GM18502 (cell line): ENCODE data around the gene UFSP1.

ENCODE experiments used
- ATAC-seq: cut with Tn5 transposase; IDR thresholded peaks from one replicate; pipeline ENCODE4 v1.9.1; 2021; ENCODE audit warnings: mild to moderate bottlenecking; ENCODE audit not compliant: unreplicated experiment, poor library complexity

Gene UFSP1

DNA sequence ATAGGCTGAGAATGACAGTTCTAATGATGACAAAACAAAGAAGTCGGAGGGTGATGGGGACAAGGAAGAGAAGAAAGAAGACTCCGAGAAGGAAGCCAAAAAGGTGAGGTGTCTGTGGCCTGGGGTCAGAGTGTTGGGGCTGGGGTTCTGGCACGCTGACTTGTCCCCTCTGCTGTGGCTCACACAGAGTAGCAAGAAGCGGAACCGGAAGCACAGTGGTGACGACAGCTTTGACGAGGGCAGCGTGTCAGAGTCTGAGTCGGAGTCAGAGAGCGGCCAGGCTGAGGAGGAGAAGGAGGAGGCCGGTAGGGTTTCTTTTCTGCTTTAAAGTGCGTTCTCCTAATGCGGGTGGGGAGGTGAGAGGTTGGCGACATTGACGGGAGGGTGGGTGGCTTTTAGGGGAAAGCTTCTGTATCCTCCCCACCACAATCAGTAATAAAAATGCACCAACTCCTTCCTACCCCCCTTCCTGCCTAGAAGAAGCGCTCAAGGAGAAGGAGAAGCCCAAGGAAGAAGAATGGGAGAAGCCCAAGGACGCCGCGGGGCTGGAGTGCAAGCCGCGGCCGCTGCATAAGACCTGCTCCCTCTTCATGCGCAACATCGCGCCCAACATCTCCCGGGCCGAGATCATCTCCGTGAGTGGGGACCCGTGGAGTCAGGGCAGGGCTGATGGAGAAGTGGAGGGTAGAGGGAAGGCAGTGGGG is 4.6 kb downstream of the UFSP1 start:
- no peak for ATAC-seq

DNA sequence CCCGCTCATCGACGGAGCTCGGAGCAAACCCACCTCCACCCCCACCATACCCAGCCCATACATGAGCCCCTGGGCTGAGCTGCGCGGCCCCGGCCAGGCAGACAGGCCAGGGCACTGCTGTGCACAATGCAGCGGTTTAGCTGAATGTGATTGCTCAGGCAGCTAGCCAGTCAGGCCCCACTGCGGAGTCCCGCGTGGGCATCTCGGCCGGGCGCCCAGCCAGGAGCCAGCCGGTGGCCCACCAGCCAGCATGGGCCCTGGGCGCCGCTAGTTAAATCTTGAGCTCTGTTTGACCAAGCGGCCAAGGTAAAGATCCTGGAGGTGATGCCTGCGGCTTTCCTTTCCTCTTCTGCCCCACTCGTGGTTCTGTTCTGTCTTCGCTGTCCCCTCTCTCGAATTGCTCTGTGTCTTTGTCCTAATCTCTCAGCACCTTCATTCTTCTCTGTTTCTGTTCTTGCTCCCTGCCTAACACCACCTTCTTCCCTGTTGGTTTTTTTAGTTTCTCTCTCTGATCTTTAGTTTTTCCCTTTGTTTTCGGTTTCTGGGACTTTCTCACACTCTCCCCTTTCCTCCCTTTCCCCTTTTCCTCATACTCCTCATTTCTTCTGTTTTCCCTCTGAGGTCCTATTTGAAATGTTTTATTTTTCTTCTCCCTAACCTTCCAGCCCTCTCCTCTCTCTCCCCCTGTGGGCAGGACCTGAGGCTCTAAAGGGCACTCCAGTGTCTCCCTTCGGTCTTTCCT is 6.6 kb downstream of the UFSP1 start:
- no peak for ATAC-seq

DNA sequence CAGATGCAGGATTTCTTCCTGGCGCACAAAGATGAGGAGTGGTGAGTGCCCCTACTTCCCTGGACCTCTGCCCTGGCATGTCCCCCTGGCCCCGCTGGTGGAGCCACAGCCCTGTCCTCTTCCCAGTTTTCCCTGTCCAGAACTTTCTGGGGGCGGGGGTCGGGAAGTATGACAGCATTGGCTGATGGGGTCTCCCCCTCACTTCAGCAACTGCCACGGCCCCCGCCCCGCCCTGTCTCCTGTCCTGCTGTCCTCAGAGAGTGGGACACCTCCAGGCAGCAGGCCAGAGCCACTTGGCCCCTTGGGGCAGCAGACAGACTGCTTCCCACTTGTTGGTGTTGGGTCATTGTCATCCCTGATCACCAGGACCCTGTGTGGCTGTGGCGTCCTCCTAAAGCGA is 7.3 kb downstream of the UFSP1 start:
- ATAC-seq = no peak

DNA sequence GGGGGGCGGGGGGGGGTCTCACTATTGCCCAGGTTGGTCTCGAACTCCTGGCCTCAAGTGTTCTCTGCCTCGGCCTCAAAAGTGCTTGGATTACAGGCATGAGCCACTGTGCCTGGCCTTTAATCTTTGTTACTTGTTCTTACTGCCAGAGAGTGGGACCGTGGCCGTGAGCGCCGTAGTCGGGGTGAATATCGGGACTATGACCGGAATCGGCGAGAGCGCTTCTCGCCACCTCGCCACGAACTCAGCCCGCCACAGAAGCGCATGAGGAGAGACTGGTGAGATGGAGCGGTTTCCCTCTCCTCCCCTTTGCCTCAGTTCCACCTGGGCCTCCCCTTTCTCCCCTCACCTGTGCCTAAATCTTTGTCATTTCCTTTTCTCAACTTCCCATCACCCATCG is 8.4 kb downstream of the UFSP1 start:
- ATAC-seq = no peak

DNA sequence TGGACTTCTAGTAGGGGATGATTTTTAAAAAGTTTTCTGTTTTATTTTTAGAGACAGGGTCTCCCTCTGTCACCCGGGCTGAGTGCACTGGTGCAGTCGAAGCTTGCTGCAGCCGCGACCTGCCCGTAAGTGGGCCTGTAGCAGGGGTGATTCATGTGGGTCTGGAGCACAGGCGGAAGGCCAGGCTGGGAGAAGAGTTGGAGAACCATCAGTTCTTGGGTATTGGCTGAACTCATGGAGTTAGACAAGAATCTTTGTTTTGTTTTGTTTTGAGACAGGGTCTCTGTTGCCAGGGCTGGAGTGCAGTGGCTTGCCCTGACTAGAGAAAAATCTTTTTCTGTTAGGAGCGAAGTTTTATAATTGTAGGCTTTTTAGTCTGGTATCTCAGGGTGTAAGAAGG is 8.9 kb downstream of the UFSP1 start:
- ATAC-seq = no peak

DNA sequence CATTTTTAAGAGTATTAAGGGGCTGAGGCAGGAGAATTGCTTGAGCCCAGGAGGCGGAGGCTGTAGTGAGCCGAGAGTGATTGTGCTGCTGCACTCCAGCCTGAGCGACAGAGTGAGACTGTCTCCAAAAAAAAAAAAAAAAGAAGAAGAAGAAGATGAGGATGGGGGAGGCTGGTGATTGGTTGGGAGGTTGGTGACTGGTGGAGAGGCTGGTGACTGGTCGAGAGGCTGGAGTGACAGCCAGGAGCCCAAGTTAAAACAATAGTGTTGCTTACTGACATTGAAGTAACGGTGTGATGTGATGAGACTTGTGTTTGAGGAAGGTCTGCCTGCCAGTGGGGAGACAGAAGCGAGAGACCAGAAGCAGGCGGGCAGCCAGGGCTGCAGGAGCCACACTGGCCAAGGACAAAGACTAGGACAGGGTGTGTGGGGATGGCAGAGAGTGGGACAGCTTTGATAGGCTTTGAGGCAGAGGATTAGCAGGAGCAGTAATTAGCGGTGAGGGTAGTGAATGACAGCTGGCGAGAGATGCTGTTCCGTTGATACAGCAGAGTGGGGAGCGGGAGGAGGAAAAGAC is 9.7 kb downstream of the UFSP1 start:
- no peak for ATAC-seq

DNA sequence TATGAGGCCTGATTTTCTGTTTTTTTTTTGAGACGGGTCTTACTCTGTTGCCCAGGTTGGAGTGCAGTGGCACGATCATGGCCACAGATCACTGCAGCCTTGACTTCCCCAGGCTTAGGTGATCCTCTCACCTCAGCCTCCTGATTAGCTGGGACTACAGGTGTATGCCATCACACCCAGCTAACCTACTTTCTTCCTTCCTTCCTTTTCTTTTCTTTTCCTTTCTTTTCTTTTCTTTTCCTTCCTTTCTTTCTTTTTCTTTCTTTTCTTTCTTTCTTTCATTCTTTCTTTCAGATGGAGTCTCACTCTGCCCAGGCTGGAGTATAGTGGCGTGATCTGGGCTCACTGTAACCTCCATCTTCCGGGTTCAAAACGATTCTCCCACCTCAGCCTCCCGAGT is 10.8 kb downstream of the UFSP1 start:
- ATAC-seq = no peak

DNA sequence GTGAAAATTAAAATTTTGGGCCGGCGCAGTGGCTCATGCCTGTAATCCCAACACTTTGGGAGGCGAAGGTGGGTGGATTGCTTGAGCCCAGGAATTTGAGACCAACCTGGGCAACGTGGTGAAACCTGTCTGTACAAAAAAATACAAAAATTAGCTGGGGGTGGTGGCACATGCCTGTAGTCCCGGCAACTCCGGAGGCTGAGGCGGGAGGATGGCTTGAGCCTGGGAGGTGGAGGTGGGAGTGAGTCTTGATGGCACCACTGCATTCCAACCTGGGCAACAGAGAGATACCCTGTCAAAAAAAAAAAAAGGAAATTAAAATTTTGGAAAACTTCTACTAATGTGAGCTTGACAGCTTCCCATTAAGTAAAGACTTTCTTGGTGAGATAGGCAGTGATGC is 11.5 kb downstream of the UFSP1 start:
- no peak for ATAC-seq

DNA sequence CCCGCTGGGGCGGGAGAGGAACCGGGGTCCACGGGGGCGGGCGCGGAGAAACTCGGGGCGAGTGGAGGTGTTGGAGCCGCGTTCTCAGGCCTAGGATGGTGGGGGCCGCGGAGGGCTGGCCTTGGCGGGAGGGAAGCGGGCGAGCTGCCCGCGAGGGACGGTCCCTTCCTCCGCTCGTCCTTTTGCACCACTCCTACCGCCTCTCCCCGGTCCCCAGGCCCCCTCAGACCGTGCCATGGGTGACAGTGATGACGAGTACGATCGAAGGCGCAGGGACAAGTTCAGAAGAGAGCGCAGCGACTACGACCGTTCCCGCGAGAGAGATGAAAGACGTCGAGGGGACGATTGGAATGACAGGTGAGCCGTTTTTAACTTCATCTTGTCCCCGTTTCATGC is 14.2 kb downstream of the UFSP1 start:
- peak; percentile 31 for ATAC-seq

DNA sequence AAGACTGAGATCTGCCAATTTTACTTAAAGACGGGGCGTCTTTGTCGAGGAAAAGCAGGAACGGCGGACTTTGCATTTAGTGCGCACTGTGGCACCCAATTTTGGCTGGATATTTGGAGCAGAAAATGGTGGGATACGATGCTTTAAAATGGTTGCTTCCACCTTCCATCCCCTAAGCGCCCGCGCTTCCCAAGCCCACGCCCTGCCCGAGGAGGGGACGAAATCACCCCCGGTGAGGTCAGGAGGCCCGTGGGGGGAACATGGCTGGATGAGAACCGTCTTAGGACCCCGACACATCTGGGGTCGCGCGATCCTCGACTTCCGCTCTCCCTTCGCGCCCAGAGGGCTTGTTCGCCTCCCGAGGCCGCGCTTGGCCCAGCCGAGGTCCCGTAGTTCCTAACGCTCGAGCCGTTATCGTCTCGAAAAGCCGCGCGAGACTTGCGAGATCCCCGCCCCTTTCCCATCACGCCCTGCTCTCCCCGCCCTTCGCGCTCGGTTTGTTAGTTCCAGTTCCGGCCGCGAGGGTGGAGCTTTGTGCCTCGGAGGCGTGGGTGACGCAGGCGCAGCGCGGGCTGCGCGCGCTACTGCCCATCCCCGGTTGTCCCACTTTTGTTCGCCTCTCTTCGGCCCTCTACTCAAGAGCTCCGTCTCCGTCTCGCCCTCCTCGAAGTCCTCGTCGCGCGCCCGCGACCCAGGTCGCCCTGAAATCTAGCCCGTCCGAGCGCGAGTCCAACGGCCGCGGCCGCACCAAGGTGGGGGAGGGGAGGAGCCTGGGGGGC is 14.7 kb downstream of the UFSP1 start, which contains the start of gene SRRT:
Gene SRRT, plus strand, starts transcription at position 527 of the 779 bp plus-strand sequence. CDS start 488 bp downstream, outside the sequence.
- peak; percentile 83 for ATAC-seq

DNA sequence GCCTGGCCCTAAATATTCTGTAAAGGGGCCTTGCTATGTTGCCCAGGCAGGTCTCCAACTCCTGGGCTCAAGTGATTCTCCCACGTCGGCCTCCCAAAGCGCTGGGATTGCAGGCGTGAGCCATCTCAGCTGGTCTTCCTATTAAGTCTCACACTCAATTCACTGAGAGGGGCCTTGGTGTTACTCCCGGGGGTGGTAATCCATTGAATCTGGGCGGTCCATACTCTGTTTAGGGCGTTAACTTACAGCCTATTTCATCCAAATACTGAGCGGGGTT is 15.3 kb downstream of the UFSP1 start:
- no peak for ATAC-seq

DNA sequence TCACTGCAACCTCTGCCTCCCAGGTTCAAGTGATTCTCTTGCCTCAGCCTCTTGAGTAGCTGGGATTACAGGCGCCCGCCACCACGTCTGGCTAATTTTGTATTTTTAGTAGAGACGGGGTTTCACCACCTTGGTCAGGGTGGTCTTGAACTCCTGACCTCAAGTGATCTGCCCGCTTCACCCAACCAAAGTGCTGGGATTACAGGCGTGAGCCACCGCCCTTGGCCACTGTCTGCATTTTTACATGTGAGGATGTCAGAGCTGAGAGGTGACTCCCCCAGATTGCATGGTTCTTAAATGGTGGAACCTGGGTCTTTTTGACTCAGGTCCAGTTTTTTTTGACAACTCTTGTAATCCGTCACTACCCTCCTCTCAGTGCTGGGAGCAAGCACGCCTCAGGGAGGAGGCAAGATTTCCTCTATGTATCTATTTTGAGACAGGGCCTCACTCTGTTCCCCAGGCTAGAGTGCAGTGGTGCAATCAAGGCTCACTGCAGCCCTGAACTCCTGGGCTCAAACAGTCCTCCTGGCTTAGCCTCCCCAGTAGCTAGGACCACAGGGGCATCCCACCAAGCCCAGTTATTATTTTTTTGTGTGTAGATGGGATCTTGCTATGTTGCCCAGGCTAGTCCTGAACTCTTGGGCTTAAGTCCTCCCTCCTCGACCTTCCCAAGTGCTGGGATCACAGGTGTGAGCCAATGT is 15.8 kb downstream of the UFSP1 start:
- ATAC-seq = no peak

DNA sequence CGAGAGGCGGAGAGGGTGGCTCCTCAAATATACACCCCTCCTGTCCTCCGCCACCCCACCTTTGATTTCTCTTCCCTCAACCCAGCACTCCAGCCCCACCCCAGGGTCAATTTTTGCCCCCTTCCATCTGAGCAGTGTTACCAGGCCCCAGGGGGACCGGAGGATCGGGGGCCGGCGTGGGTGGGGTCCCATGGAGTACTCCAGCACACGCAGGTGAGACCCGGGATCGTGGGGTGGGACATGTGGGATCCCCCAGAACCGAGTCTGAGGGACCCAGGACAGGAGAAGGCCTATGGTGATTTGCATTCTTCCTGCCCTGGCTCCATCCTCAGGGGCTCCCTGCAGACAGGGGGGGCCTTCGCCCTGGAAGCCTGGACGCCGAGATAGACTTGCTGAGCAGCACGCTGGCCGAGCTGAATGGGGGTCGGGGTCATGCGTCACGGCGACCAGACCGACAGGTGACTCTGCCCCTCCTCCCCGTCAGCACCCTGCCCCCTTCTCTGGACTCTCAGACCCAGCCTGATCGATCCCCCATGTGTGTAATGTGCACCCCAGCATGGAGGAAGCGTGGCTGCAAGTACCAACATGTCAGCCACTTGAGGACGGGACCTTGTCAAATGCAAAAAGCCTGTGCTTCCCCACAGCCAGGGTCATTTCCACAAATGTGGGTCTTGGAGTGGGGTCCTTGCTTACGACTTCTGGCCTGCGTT is 21.6 kb downstream of the UFSP1 start:
- no peak for ATAC-seq

DNA sequence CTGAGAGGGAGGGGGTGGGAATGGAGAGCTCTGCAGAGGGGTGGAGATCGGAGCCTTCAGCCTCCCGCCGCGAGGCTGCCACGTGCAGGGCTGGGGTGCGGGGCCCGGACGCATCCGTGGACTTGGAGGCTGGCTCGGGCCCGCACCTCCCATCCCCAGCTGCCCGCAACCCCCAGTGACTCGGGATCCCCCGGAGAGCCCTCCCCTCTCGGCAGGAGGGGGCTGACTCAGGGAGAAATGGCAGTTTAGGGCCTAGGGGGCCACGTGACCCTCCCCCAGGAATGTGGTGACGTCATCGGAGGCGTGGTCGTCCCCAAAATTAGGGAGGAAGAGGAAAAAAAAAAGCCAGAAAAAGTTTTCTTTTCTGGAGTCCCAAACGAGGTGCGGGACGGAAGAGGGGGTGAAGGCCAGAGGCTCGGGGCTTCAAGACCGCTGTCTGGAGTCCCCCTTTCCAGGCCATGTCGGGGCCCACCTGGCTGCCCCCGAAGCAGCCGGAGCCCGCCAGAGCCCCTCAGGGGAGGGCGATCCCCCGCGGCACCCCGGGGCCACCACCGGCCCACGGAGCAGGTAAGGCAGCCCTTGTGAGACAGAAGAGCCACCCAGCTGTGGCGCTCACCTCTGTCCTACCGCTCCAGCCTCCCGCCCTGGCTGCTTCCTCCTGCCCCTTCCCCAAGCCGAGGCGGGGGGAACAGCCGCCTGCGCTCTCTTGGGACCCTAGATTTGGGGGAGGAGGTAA is 22.3 kb downstream of the UFSP1 start, which contains the start of gene TRIP6:
Gene TRIP6, plus strand, starts transcription at position 348 of the 736 bp plus-strand sequence. Its CDS starts 111 bp downstream, at position 459.
- ATAC-seq = no peak

DNA sequence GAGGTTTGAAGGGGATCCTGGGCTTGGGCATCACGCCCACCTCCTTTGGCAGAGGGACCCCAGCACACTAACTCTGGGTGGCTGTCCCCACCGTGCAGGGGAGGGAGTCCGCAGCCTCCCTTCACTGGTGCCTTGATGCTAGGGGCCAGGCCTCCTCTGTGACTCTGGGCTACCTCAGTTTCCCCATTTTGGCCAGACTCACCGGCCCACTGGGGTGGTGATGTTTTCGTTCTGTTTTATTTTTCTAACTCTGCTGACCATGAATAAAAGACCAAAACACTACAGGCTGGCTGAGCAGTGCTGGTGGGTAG is 22.8 kb downstream of the UFSP1 start:
- ATAC-seq = no peak

DNA sequence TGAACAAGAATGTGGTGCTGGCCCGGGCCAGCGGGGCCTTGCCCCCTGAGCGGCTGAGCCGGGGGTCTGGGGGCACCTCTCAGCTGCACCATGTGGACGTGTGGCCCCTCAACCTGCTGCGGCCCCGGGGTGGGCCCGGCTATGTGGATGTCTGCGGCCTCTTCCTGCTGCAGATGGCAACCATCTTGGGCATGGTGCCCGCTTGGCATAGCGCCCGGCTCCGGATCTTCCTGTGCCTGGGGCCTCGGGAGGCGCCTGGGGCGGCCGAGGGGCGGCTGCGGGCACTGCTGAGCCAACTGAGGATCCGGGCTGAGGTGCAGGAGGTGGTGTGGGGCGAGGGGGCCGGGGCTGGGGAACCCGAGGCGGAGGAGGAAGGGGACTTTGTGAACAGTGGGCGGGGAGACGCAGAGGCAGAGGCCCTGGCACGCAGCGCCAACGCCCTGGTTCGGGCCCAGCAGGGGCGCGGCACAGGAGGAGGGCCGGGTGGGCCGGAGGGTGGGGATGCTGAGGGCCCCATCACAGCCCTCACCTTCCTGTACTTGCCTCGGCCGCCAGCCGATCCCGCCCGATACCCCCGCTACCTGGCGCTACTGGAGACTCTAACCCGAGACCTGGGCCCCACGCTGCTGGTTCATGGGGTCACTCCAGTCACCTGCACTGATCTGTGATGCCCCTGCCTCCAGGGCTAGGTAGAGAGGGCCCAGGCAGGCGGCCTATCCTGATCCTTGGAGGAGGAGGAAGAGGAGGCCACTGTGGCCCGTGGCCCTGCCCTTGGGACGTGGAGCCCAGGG is 23.4 kb downstream of the UFSP1 start:
- no peak for ATAC-seq

DNA sequence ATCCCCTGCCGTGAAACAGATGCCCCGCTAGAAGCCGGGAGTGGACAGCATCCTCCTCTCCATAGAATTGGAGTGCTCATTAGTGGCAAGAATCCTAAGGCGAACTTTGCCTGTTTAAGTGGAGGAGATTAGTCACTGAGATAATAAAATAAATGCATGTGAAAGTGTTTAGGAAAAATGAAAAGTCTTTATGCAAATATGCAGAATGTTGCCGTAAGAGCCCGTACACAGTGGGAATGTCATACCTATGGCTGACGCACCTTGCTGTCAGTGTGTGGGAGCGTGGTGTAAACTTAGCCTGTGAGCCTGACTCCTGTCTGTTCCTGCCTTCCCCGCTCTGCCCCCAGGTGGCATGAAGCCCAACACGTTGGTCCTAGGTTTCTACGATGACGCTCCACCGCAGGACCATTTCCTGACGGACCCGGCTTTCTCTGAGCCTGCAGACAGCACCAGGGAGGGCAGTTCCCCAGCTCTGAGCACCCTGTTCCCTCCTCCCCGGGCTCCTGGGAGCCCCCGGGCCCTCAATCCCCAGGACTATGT is 24.1 kb downstream of the UFSP1 start:
- ATAC-seq = no peak

DNA sequence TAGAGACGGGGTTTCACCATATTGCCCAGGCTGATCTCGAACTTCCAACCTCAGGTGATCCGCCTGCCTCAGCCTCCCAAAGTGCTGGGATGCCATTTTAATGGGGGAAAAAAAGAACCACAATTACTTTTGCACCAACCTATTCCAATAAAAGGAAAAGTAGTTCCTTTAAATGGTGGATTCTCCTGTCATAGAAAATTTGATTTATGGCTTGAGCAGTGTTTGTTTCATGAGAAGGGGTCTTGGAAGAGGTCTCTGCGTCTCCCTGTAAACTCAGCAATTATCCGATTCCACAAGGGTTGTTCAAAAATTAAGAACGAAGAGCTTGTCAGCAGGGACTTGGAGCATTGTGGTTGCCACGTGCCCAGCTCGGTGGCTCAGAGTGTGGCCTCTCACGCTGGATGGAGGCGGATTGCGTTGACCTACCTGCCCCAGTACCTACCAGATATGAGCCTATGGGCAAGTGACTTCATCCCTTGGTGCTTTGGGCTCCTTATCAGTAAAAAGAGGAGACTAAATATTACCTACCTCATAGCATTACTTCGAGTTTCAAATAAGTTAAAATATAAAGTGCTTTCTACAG is 25.2 kb downstream of the UFSP1 start:
- ATAC-seq = no peak
